Liver (tissue), 9 donors: ENCODE data around the gene ITIH4. TPM values are rescaled to one million over a fixed set of nuclear protein-coding genes. Genes with fewer than 3 reads are reported as not detected.

Experiments used
- DNase-seq: peaks from one replicate; pipeline ENCODE4 v3.0.0-alpha.2; 2017; ENCODE audit warnings: low spot score
- H3K27ac ChIP-seq, 2 donors: one replicate each; pipeline ENCODE4 v1.7.0; 2013; ENCODE audit warnings: inconsistent platforms in 2 of 2, low read length in 2 of 2, control low read depth in 1 of 2, low read depth in 1 of 2, mild to moderate bottlenecking in 1 of 2
- H3K27me3 ChIP-seq, 4 donors: one replicate each; pipeline versions ENCODE4 v1.6.1 to v1.7.0; 2013; ENCODE audit warnings: low read length in 3 of 4, inconsistent platforms in 1 of 4, mild to moderate bottlenecking in 1 of 4, moderate library complexity in 1 of 4; ENCODE audit not compliant: control insufficient read depth in 4 of 4, insufficient read depth in 4 of 4
- H3K36me3 ChIP-seq, 4 donors: one replicate each; pipeline versions ENCODE4 v1.6.1 to v1.7.0; 2013; ENCODE audit warnings: low read length in 3 of 4, mild to moderate bottlenecking in 3 of 4, low read depth in 1 of 4, moderate library complexity in 1 of 4; ENCODE audit not compliant: control insufficient read depth in 4 of 4, insufficient read depth in 3 of 4
- H3K4me1 ChIP-seq, 4 donors: one replicate each; pipeline versions ENCODE4 v1.6.1 to v1.7.0; 2013; ENCODE audit warnings: low read length in 3 of 4, mild to moderate bottlenecking in 3 of 4, moderate library complexity in 1 of 4; ENCODE audit not compliant: control insufficient read depth in 4 of 4, insufficient read depth in 4 of 4
- H3K4me3 ChIP-seq, 3 donors: one replicate each; pipeline versions ENCODE4 v1.6.1 to v1.7.0; 2013; ENCODE audit warnings: low read length in 3 of 3, control low read depth in 1 of 3, low read depth in 1 of 3, mild to moderate bottlenecking in 1 of 3
- H3K9ac ChIP-seq, 2 donors: one replicate each; pipeline ENCODE4 v1.7.0; 2013; ENCODE audit warnings: low read length in 2 of 2, mild to moderate bottlenecking in 2 of 2, moderate library complexity in 2 of 2, control low read depth in 1 of 2, low read depth in 1 of 2
- H3K9me3 ChIP-seq, 4 donors: one replicate each; pipeline versions ENCODE4 v1.6.1 to v1.7.0; 2013; ENCODE audit warnings: low read length in 3 of 4; ENCODE audit not compliant: control insufficient read depth in 4 of 4
- CTCF ChIP-seq: fragments of 150-350 bp; IDR thresholded peaks from 2 replicates; pipeline ENCODE4 v1.5.1; 2017; ENCODE audit warnings: improper control_type of control experiment, low read depth, low read length; ENCODE audit not compliant: missing input control
- FOXA2 ChIP-seq: IDR thresholded peaks from 2 replicates; pipeline ENCODE4 v1.6.1; 2016; ENCODE audit warnings: antibody characterized with exemption
- GABPA ChIP-seq, 2 donors: IDR thresholded peaks in 1 of 2; conservative IDR thresholded peaks in 1 of 2; 2 replicates each; pipeline ENCODE4 v1.6.1; 2016; ENCODE audit warnings: antibody characterized with exemption in 2 of 2, mild to moderate bottlenecking in 1 of 2, moderate library complexity in 1 of 2
- HNF4A ChIP-seq, 2 donors: conservative IDR thresholded peaks; 2 replicates each; pipeline ENCODE4 v1.6.1; 2016; ENCODE audit warnings: antibody characterized with exemption in 2 of 2, mild to moderate bottlenecking in 2 of 2
- HNF4G ChIP-seq: IDR thresholded peaks from 2 replicates; pipeline ENCODE4 v1.6.1; 2016; ENCODE audit warnings: antibody characterized with exemption
- NR2F2 ChIP-seq: IDR thresholded peaks from 2 replicates; pipeline ENCODE4 v1.6.1; 2016; ENCODE audit warnings: antibody characterized with exemption
- RAD21 ChIP-seq, 2 donors: IDR thresholded peaks; 2 replicates each; pipeline ENCODE4 v1.6.1; 2016; ENCODE audit warnings: antibody characterized with exemption in 2 of 2, mild to moderate bottlenecking in 2 of 2
- RXRA ChIP-seq, 2 donors: IDR thresholded peaks; 2 replicates each; pipeline ENCODE4 v1.6.1; 2017 to 2018; ENCODE audit warnings: antibody characterized with exemption in 2 of 2, mild to moderate bottlenecking in 1 of 2
- SP1 ChIP-seq: IDR thresholded peaks from 2 replicates; pipeline ENCODE4 v1.6.1; 2018; ENCODE audit warnings: antibody characterized with exemption, mild to moderate bottlenecking
- YY1 ChIP-seq: IDR thresholded peaks from 2 replicates; pipeline ENCODE4 v1.6.1; 2016; ENCODE audit warnings: antibody characterized with exemption, mild to moderate bottlenecking
- WGBS: extraction: QIAGEN DNeasy Blood & Tissue Kit; methylation state at CpG from one replicate; pipeline ENCODE4 v1.1.7; 2013; 5-methylcytosine and 5-hydroxymethylcytosine counted together
- polyA plus RNA-seq, 2 donors: library from polyadenylated mRNA; stranded (reverse) in 1 of 2; unstranded in 1 of 2; fragments of 200-250 nt in 1 of 2; fragments of >200 nt in 1 of 2; fragmentation: Nextera tagmentation in 1 of 2; extraction: Ambion mirVana in 1 of 2; gene quantifications; one replicate each; pipeline versions ENCODE4 v1.2.1 to v1.2.3, GENCODE V29; 2013 to 2015
- total RNA-seq, 2 donors: library from RNA; depleted of rRNA; stranded (reverse); fragments of >200 nt; gene quantifications; one replicate each; pipeline ENCODE4 v1.2.3, GENCODE V29; 2014
- TF ChIP-seq, protein P1 (sequence below): IDR thresholded peaks from 2 replicates; pipeline ENCODE4 v1.6.1; 2016; ENCODE audit warnings: antibody characterized with exemption
- TF ChIP-seq, protein P2 (sequence below): IDR thresholded peaks from 2 replicates; pipeline ENCODE4 v1.6.1; 2016; ENCODE audit warnings: antibody characterized with exemption
- TF ChIP-seq, protein P3 (sequence below): IDR thresholded peaks from 2 replicates; pipeline ENCODE4 v1.6.1; 2016; ENCODE audit warnings: antibody characterized with exemption
- donor health status: healthy.
- donor health status: healthy.
- donor health status: healthy.
- donor health status: healthy.
- donor health status: healthy.

ITIH4 gene
- total and polyA plus RNA-seq, 4 donors = 447 to 3,354 (median 2,410) TPM

DNA sequence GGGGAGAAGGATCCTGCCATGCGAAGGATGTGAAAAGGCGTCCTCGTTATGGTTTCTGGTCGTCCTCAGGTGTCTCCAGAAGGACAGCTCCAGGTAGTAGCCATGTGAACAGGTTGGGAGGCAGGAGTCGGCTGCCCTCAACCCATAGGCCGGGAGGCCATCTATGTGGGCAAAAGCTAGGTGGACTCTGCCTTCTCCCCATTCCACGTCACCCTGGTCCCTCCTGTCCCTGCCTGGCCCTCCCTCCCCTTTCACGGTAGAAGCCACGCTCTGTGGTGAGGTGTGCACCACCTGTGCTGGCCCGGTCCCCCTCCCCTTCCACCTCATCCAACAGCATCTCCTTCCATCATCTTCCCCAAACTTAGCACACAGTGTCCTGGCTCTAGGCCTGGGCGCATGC, 19.5 kb downstream of the ITIH4 start:
- peak overlapping the region; percentile 66 to 77 for H3K27ac ChIP-seq
- no peaks in the 10 kb centered on the region for H3K27me3 ChIP-seq
- no peaks in the 10 kb centered on the region for H3K9me3 ChIP-seq
- H3K4me1 ChIP-seq = peaks cover 0 to 40% (median 26%) of the 10 kb centered on the region in 4 donors
- H3K36me3 ChIP-seq = peaks cover 15 to 48% (median 38%) of the 10 kb centered on the region in 4 donors
- no peak overlapping the region for H3K4me3 ChIP-seq
- DNase-seq = no peak
- H3K9ac ChIP-seq = no peak overlapping the region
- TF ChIP-seq SP1 = no peak
- TF ChIP-seq RXRA (IDR thresholded peaks at IDR 0.05) = peak; percentile 32 to 76
- no peak for TF ChIP-seq CTCF
- TF ChIP-seq, protein P1, sequence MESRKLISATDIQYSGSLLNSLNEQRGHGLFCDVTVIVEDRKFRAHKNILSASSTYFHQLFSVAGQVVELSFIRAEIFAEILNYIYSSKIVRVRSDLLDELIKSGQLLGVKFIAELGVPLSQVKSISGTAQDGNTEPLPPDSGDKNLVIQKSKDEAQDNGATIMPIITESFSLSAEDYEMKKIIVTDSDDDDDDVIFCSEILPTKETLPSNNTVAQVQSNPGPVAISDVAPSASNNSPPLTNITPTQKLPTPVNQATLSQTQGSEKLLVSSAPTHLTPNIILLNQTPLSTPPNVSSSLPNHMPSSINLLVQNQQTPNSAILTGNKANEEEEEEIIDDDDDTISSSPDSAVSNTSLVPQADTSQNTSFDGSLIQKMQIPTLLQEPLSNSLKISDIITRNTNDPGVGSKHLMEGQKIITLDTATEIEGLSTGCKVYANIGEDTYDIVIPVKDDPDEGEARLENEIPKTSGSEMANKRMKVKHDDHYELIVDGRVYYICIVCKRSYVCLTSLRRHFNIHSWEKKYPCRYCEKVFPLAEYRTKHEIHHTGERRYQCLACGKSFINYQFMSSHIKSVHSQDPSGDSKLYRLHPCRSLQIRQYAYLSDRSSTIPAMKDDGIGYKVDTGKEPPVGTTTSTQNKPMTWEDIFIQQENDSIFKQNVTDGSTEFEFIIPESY = no peak
- peak; percentile 72 for TF ChIP-seq YY1
- TF ChIP-seq HNF4A (conservative IDR thresholded peaks at IDR 0.05) = peak; percentile 79 to 91
- TF ChIP-seq, protein P2, sequence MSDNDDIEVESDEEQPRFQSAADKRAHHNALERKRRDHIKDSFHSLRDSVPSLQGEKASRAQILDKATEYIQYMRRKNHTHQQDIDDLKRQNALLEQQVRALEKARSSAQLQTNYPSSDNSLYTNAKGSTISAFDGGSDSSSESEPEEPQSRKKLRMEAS = peak; percentile 19
- peak in 1 of 2 donors; percentile 21 for TF ChIP-seq RAD21 (IDR thresholded peaks at IDR 0.05)
- no peak for TF ChIP-seq GABPA (IDR thresholded peaks at IDR 0.05 in 1 of 2, conservative IDR thresholded peaks at IDR 0.05 in 1 of 2)
- 56% methylated on average over 11 of the region's 11 CpGs for WGBS

DNA sequence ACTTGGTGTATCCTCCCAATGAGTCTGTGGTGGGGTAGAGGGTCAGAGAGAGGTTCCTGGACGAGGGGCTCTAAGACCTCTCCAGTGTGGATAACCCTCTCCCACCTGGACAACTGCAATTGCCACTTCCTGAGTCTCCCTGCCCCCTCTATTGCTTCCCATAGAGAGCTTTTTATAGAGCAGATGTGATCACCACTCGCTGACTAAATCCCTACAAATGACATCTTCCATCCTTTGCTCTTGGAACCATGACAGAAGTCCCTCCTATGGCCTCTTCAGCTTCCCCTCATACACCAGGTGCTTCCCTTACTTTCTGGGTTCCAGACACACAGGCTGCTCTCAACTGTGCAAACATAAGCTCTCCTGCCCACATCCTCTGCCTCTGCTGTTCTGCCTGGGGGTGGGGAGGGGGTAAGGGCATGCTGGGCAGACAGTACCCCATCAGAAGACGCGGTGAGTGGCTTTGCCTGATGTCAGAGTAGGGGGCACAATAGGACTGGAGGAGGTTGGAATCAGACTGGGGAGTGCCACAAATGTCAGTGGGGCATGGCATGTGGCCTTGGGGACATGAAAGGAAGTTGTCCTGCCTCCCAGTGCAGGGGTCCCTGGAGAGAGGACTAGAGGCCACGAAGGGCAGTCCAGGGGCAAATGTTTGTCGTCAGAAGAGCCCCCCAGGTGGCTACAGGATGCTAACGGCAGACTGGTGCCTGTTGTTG, 20.7 kb downstream of the ITIH4 start:
- H3K36me3 ChIP-seq = peaks cover 21 to 56% (median 43%) of the 10 kb centered on the region in 4 donors
- no peak for TF ChIP-seq CTCF
- no peak for TF ChIP-seq FOXA2
- TF ChIP-seq RAD21 (IDR thresholded peaks at IDR 0.05) = peak in 1 of 2 donors; percentile 11
- TF ChIP-seq, protein P3, sequence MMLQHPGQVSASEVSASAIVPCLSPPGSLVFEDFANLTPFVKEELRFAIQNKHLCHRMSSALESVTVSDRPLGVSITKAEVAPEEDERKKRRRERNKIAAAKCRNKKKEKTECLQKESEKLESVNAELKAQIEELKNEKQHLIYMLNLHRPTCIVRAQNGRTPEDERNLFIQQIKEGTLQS = no peak
- TF ChIP-seq NR2F2 = peak; percentile 7
- TF ChIP-seq SP1 = no peak
- TF ChIP-seq RXRA (IDR thresholded peaks at IDR 0.05) = no peak
- no peak for TF ChIP-seq HNF4A (conservative IDR thresholded peaks at IDR 0.05)
- TF ChIP-seq, protein P2 = no peak
- TF ChIP-seq, protein P1 = no peak
- TF ChIP-seq HNF4G = no peak
- no peak for TF ChIP-seq YY1
- H3K9ac ChIP-seq = no peak overlapping the region
- no peaks in the 10 kb centered on the region for H3K9me3 ChIP-seq
- H3K4me3 ChIP-seq = no peak overlapping the region
- peak overlapping the region; percentile 28 to 59 for H3K27ac ChIP-seq
- DNase-seq = no peak
- 75% methylated on average over 7 of the region's 7 CpGs for WGBS
- peaks cover 0 to 38% (median 26%) of the 10 kb centered on the region in 4 donors for H3K4me1 ChIP-seq
- no peaks in the 10 kb centered on the region for H3K27me3 ChIP-seq
